GM12875 (cell line): Measurements from ENCODE around the gene SIX1.

Experiments
- H3K4me3 ChIP-seq: one replicate; pipeline ENCODE4 v1.5.1; 2011; ENCODE audit warnings: low read depth, low read length, control low read depth
- CTCF ChIP-seq: IDR thresholded peaks from 2 replicates; pipeline ENCODE4 v1.5.1; 2011; ENCODE audit warnings: low read depth, mild to moderate bottlenecking, control low read depth, inconsistent platforms, low read length, moderate library complexity, borderline replicate concordance; ENCODE audit not compliant: insufficient read depth

SIX1 gene

GRCh38 chr14:60630129-60630528 lies 19.1 kb downstream of the SIX1 start:
- no peak overlapping the region for H3K4me3 ChIP-seq
- TF ChIP-seq CTCF: no peak

- no peak overlapping the region for H3K4me3 ChIP-seq
- no peak for TF ChIP-seq CTCF
These were observed 20.4 kb downstream of the SIX1 start for GRCh38 chr14:60628892-60629291.

GRCh38 chr14:60622917-60623257 lies 26.4 kb downstream of the SIX1 start:
- H3K4me3 ChIP-seq: no peak overlapping the region
- TF ChIP-seq CTCF: no peak

- H3K4me3 ChIP-seq: no peak overlapping the region
- no peak for TF ChIP-seq CTCF
These were observed 26.9 kb downstream of the SIX1 start for GRCh38 chr14:60622210-60622916.

GRCh38 chr14:60621386-60621785 lies 27.9 kb downstream of the SIX1 start:
- no peak overlapping the region for H3K4me3 ChIP-seq
- no peak for TF ChIP-seq CTCF

- no peak overlapping the region for H3K4me3 ChIP-seq
- no peak for TF ChIP-seq CTCF
These were observed 31.0 kb downstream of the SIX1 start for GRCh38 chr14:60618241-60618640.

GRCh38 chr14:60616461-60616959 lies 32.8 kb downstream of the SIX1 start:
- TF ChIP-seq CTCF: no peak

More at GRCh38 chr14:60616461-60616959, 32.8 kb downstream of the SIX1 start:
- H3K4me3 ChIP-seq: no peak overlapping the region
